Stimulated activated naive CD8-positive, alpha-beta T cell treated with anti-CD3 and anti-CD28 coated beads, Interleukin-15, Interleukin-2, amounts not matched to agents 100 ng/mL and 50 ng/mL, for 24 hours (primary cell): Measurements from ENCODE around the gene KLF13.

Experiments used
- H3K27ac Mint-ChIP-seq: one replicate; pipeline ENCODE4 v1.8.0; 2021; ENCODE audit warnings: mild to moderate bottlenecking, mixed read lengths
- H3K27me3 Mint-ChIP-seq: one replicate; pipeline ENCODE4 v1.8.0; 2021; ENCODE audit warnings: mixed read lengths
- H3K36me3 Mint-ChIP-seq: one replicate; pipeline ENCODE4 v1.8.0; 2021; ENCODE audit warnings: low read depth, mixed read lengths
- H3K4me1 Mint-ChIP-seq: one replicate; pipeline ENCODE4 v1.8.0; 2021; ENCODE audit warnings: low read depth, mixed read lengths
- H3K4me3 Mint-ChIP-seq: one replicate; pipeline ENCODE4 v1.8.0; 2021; ENCODE audit warnings: mild to moderate bottlenecking, mixed read lengths
- H3K9me3 Mint-ChIP-seq: one replicate; pipeline ENCODE4 v1.8.0; 2021; ENCODE audit warnings: mixed read lengths

KLF13 gene

DNA sequence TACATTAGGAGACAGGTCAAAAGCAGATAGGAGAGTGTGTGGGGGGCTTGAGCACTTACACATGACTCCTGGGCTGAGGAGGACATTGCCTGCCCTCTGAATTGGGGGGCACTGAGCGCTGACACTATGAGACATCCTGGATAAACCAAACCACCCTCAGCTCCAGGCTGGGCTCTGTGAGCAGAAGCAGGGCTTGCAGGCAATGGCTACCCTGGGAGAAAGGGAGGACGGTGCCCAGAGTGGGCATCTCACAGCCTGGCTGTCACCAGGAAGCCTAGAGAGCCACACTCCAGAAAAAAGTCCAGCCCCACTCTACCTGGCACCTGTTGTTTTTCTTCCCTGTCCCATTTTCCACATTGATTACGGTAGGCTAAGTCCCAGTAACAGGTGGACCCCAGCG is 8.2 kb upstream of the KLF13 start:
- H3K9me3 Mint-ChIP-seq = peaks cover 1% of the 10 kb centered on the region
- peaks cover 34% of the 10 kb centered on the region for H3K4me1 Mint-ChIP-seq
- no peak overlapping the region for H3K4me3 Mint-ChIP-seq
- H3K36me3 Mint-ChIP-seq = no peaks in the 10 kb centered on the region
- no peak overlapping the region for H3K27ac Mint-ChIP-seq
- H3K27me3 Mint-ChIP-seq = no peaks in the 10 kb centered on the region

DNA sequence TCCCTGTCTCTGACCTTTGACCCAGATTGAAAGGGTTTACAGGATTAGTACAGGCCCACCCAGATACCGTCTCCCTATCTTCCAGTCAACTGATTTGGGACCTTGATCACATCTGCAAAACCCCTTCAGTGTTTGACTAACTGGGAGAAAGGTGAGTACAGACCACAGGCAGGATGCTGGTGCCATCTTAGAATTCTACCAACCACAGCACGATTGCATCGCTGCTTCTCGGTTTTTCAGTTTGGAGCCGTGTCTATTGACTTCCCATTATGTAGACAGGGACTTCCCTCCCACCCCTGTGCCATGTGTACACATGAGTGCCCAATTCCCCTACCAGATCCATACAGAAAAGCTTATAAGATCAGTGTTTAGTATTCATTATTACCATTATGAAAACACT is 6.6 kb upstream of the KLF13 start:
- Mint-ChIP-seq H3K4me3 (no peak overlapping the region), H3K27me3 (no peaks in the 10 kb centered on the region), H3K36me3 (no peaks in the 10 kb centered on the region), H3K4me1 (peaks cover 50% of the 10 kb centered on the region), H3K27ac (no peak overlapping the region), H3K9me3 (no peaks in the 10 kb centered on the region)

DNA sequence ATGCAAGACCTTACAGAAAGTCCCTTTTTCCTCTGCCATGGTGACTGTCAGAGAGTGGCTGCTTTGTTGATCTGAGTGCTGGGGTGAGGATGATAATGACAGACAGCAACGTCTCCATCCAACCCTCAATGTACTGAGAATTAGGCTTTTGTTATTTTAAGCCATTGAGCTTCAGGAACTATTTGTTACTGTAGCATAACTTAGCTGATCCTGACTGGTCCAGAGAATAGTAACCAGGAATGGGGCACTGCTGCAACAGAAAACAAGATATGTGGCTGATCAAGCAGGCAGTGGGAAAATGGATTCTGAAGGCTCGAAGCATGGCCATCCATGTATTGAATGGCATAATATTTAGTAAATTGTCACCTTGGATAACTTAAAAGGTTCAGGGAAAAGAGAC is 5.2 kb upstream of the KLF13 start:
- Mint-ChIP-seq H3K27me3 (no peaks in the 10 kb centered on the region), H3K27ac (no peak overlapping the region), H3K4me3 (no peak overlapping the region), H3K4me1 (peaks cover 50% of the 10 kb centered on the region), H3K36me3 (no peaks in the 10 kb centered on the region), H3K9me3 (no peaks in the 10 kb centered on the region)

DNA sequence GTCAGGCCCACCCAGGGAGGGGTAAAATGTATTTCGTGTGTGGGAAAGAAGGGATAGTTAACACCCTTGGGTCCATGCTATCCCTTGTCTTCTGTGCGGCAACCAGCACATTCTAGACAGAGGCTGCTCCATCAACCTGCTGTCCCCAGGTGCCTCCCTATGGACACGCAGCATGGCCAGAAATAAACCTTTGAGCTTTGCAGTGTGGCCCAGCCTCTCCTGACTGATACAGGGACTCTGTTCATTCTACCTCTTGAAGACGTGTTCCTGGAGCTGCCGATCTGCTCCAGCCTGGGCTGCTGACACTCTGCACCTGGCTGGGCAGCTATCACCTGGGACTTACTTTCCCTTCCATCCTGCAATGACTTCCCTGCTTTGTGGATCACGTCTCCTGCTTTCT is 4.1 kb upstream of the KLF13 start:
- Mint-ChIP-seq H3K4me3 (no peak overlapping the region), H3K9me3 (no peaks in the 10 kb centered on the region), H3K27me3 (no peaks in the 10 kb centered on the region), H3K4me1 (peaks cover 40% of the 10 kb centered on the region), H3K27ac (no peak overlapping the region), H3K36me3 (no peaks in the 10 kb centered on the region)

DNA sequence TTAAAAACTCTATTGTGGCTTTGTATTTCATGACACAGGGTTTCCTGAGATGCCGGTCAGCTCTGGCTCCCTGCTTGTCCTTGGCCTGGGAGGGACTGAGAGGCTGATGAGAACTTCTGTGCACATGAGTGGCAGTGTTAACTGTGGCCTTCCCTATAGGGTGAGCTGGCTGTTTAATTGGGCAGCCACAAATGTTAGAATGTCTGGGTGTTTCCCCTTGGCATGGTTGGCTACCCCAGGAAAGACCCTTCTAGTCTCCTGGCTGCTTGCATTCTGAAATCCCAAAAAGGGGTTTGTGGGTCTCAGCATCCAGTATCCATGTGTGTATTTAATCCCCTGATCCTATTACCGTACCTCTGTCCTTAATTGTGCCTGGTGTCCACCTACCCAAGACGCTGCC is 3.0 kb upstream of the KLF13 start:
- Mint-ChIP-seq H3K27ac (no peak overlapping the region), H3K4me1 (peaks cover 41% of the 10 kb centered on the region)

DNA sequence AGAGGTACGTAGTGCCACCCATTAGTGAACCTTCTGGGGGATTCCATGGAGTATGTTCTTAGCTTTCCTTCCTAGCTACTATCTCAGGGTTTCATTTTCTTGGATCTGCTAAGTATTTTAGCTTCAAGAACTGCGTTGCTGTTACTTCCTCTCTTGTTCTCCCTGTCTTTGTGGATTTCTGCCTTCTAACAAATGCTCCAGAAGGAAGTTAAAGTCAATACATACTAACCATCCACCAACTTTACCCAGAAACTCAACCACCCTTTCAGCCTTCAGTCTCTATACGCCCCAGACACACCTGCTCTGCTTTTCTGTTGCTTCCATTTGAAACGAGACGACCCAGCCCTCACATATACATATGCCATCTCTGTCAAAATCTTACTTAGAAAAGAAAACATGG is 2.4 kb upstream of the KLF13 start:
- peak overlapping the region; percentile 85 for H3K4me3 Mint-ChIP-seq
- H3K4me1 Mint-ChIP-seq = peaks cover 45% of the 10 kb centered on the region
- H3K27ac Mint-ChIP-seq = no peak overlapping the region

More for the DNA sequence above, 3.0 kb upstream of the KLF13 start:
- Mint-ChIP-seq H3K27me3 (no peaks in the 10 kb centered on the region), H3K4me3 (no peak overlapping the region), H3K36me3 (peaks cover 1% of the 10 kb centered on the region), H3K9me3 (no peaks in the 10 kb centered on the region)

DNA sequence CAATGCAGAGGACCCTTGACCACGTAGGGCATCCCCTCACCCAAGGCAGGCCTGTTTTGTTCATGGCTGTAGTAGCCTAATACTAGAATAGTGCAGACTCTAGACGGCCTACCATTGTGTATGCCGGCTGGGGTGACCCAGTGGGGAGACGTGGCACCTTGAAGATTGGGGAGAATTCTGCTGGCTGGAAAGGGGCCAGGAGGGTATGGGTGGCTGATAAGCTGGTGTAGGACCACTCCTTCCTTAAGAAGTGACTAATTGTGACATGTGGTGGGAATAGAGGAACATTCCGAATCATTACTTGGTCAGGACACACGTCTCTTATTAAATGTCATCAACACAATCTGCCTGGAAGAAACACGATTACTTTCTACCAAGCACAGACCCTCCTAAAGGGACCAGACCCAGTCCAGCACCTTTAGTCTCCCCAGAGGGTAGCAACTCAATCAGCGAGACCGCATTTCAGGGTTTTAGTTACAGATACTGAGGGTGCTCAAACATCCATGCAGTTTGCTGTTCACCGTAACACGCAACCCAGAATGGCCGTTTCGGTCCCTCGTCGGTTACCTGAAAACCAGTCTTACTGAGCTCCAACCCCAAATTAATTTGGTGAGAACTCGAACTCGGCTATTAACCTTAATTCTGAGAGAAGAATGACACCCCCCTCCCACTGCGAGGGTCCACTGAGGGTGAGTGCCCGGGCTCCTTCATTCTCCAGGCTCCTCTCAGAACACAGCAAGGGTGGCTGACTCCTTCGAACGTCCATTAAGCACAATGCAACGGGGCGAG is 1.6 kb upstream of the KLF13 start:
- Mint-ChIP-seq H3K4me1 (peaks cover 47% of the 10 kb centered on the region), H3K27ac (peak overlapping the region; percentile 85), H3K4me3 (peak overlapping the region; percentile 85), H3K36me3 (peaks cover 10% of the 10 kb centered on the region), H3K27me3 (no peaks in the 10 kb centered on the region), H3K9me3 (no peaks in the 10 kb centered on the region)

More for the DNA sequence above, 2.4 kb upstream of the KLF13 start:
- peaks cover 6% of the 10 kb centered on the region for H3K36me3 Mint-ChIP-seq
- H3K9me3 Mint-ChIP-seq = no peaks in the 10 kb centered on the region
- no peaks in the 10 kb centered on the region for H3K27me3 Mint-ChIP-seq

DNA sequence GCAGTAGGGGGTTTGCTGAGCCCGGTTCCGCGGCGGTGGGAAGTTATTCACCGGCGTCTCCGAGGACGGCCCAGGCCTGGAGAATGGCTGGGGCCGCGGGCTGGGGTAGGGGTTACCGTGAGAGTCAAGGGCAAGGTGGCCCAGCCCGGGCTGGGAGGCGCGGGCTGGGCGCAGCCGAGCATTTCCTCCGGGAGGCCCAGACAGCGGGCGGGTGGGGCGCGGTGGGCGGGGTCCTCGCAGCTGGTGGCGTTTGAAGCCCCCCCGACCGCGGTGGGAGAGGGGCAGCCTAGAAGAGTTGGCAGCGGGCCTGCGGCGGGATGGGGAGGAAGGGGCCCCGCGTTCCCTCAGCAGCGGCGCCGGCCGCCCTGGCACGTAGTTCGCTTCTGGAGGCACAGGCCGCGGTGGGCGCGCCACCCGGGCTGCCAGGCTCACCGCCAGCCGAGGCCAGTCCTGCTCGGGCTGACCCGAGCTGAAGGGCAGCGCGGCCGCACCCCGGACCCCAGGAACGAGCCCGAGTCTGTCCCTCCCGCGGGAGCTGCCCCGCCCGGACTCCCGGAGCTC is 960 bp upstream of the KLF13 start:
- H3K27ac Mint-ChIP-seq = peak overlapping the region; percentile 85
- H3K4me1 Mint-ChIP-seq = peaks cover 48% of the 10 kb centered on the region
- H3K9me3 Mint-ChIP-seq = no peaks in the 10 kb centered on the region
- H3K36me3 Mint-ChIP-seq = peaks cover 10% of the 10 kb centered on the region
- H3K27me3 Mint-ChIP-seq = no peaks in the 10 kb centered on the region
- H3K4me3 Mint-ChIP-seq = peak overlapping the region; percentile 85

DNA sequence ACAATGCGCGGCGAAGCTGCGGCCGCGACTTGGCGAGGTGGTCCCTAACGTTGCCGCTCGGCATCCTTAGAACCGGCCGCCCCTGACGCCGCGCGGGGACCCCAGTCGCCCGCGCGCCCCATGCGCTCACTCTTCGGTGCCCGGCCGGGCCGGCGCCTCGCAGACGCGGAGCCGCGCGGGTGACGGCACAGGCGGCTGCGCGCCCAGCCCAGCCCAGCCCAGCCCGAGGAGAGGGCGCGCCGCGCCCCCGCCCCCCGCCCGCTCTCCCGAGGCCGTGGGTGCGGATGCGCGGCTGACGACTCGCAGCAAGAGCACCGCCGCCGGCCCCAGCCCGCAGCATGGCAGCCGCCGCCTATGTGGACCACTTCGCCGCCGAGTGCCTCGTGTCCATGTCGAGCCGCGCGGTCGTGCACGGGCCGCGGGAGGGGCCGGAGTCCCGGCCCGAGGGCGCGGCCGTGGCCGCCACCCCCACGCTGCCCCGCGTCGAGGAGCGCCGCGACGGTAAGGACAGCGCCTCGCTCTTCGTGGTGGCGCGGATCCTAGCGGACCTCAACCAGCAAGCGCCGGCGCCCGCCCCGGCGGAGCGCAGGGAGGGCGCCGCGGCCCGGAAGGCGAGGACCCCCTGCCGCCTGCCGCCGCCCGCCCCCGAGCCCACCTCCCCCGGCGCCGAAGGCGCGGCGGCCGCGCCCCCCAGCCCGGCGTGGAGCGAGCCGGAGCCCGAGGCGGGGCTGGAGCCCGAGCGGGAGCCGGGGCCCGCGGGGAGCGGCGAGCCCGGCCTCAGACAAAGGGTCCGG is 437 bp downstream of the KLF13 start:
- peak overlapping the region; percentile 49 for H3K27ac Mint-ChIP-seq
- H3K4me3 Mint-ChIP-seq = peak overlapping the region; percentile 65
- H3K36me3 Mint-ChIP-seq = peaks cover 15% of the 10 kb centered on the region
- H3K27me3 Mint-ChIP-seq = no peaks in the 10 kb centered on the region
- H3K4me1 Mint-ChIP-seq = peaks cover 62% of the 10 kb centered on the region
- H3K9me3 Mint-ChIP-seq = no peaks in the 10 kb centered on the region

DNA sequence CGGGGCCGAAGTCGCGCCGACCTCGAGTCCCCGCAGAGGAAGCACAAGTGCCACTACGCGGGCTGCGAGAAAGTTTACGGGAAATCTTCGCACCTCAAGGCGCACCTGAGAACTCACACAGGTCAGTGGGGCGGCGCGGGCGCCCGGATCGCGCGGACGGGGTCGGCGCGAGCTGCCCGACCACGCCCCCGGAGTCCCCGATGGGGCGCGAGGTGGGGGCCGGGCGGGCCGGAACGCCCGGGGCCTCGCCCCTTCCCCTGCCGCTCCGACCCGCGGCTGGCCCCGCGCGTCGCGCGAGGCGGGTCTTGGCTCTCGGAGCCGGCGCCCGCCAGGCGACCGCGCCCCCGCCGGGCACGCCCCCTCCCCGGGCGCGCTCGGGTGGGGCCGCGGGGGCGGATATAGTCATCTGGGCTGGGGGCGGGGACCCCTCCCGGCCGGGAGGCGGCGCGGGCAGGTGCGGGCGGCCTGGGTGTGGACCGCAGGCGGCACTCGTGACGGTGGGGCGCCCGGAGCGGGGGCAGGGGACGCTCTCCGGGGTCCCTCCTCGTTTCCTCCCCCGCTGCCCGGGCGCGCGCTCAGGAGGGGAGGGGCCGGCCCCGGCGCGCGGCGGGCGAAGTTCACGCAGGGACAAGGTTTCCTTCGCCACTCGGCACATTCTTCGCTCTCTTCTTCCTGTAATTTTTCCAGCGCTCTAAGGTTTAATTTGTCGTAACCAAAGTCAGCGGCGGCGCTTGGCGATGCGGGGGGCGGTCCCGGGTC is 1.2 kb downstream of the KLF13 start:
- Mint-ChIP-seq H3K4me1 (peaks cover 67% of the 10 kb centered on the region), H3K27ac (peak overlapping the region; percentile 49), H3K4me3 (peak overlapping the region; percentile 96), H3K27me3 (no peaks in the 10 kb centered on the region), H3K36me3 (peaks cover 15% of the 10 kb centered on the region), H3K9me3 (no peaks in the 10 kb centered on the region)

DNA sequence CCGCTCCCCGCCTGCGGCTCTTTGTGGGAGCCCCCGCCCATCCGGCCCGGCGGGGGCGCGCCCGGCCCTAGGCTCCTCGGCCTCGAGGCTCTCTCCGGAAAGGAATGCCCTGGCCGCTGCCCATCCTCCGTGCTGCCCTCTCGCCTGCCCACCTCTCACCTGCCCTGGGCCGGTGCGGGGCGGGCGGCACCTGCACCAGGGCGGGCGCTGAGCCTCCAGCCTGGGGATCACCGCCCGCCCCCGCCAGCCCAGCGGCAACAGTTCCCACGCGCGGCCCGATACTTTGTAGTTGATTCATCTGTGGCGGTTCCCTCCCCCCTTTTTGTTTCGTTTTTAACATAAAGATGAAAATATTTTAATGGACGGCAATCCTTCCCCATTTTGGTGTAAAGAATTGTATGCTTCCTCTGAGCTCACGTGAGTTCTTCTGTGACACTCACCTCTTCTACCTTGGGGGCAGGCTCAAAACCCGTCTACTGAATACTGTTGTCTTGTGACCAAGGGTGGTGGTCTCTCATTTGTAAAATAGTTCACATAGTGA is 1.9 kb downstream of the KLF13 start:
- Mint-ChIP-seq H3K9me3 (no peaks in the 10 kb centered on the region), H3K27me3 (no peaks in the 10 kb centered on the region), H3K4me1 (peaks cover 70% of the 10 kb centered on the region), H3K4me3 (peak overlapping the region; percentile 96), H3K36me3 (peaks cover 15% of the 10 kb centered on the region), H3K27ac (peak overlapping the region; percentile 92)

DNA sequence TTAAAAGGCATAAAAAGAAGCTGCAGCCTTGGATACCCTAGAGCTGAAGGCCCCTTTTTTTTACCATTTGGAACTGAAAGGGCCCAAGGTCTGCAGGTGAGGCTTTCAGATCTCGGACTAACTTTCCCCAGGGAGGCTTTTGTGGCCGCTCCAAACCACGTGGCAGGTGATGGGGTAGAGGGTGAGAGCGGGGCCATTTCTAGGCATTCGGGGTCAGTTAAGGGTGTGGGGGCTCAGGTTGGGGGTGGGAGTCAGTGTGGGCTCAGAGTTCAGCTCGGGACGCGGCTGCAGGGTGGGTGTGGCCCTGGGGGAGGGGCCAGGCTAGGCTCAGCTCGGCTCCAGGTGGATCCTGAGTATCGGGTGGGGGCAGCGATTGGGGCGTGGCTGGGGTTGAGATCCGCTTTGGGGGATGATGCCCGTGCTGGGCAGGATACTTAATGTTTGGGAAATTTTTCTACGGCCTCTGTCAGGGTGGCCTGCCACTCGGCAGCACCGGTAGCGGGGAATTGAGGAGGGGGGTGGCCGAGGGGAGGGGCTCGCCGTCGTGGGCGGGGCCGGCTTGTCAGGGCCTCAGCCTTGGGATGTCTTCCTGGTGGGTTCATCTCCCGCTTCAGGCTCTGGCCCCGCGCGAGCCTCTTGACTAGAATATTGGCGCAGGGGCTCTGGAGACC is 2.5 kb downstream of the KLF13 start:
- peaks cover 70% of the 10 kb centered on the region for H3K4me1 Mint-ChIP-seq
- H3K27ac Mint-ChIP-seq = peak overlapping the region; percentile 92
- peaks cover 15% of the 10 kb centered on the region for H3K36me3 Mint-ChIP-seq
- no peaks in the 10 kb centered on the region for H3K27me3 Mint-ChIP-seq
- H3K4me3 Mint-ChIP-seq = peak overlapping the region; percentile 96
- H3K9me3 Mint-ChIP-seq = no peaks in the 10 kb centered on the region

DNA sequence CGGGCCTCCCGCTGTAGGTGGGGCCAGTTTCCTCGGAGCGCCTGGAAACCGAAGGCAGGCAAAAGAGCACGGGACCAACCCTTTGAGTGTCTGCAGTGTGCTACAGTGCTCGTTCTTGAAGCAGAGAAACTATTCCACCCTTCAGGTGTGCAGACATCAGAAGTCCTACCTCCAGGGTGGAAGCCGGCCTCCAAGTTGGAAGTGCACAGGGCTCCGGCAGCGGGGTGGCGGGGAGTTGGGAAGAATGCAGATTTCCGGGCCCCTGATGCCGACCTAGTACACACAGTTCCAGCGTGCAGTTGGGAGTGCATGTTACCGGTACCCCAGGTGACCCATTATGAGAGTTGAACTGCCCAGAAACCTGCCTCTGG is 3.0 kb downstream of the KLF13 start:
- H3K4me1 Mint-ChIP-seq = peaks cover 70% of the 10 kb centered on the region
- peak overlapping the region; percentile 96 for H3K4me3 Mint-ChIP-seq
- H3K36me3 Mint-ChIP-seq = peaks cover 15% of the 10 kb centered on the region
- H3K27ac Mint-ChIP-seq = peak overlapping the region; percentile 78
- no peaks in the 10 kb centered on the region for H3K9me3 Mint-ChIP-seq
- no peaks in the 10 kb centered on the region for H3K27me3 Mint-ChIP-seq
